ENCODE data around the gene CCDC144A.
"Not testable (repeated sequence)": the region's sequence is repeated elsewhere in the genome, so short reads cannot be mapped to it uniquely, and the experiment has no call there.

Gene CCDC144A

DNA sequence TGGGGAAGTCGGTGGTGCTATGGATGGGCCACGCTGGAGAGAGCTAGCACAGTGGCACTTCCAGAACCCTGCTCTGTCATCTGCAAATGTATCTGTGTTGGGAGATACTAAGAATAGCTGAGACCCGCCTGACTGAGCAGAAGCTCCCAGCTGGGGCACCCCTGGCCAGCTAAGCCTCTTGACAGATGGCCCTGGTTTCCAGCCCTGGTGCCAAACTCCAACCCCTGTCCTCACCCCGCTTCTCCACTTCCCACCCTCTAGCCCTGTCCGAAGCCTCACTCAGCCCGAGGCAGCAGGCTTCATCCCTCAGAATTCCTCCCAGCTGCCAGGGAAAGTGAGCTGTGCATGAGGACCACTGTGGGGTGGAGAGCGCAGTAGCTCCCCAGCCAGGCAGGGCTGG, 124.4 kb downstream of the CCDC144A start:
- DNase-seq (ENCODE audit: insufficient read length, low spot score) (no peak), FAIRE-seq (no peak)

DNA sequence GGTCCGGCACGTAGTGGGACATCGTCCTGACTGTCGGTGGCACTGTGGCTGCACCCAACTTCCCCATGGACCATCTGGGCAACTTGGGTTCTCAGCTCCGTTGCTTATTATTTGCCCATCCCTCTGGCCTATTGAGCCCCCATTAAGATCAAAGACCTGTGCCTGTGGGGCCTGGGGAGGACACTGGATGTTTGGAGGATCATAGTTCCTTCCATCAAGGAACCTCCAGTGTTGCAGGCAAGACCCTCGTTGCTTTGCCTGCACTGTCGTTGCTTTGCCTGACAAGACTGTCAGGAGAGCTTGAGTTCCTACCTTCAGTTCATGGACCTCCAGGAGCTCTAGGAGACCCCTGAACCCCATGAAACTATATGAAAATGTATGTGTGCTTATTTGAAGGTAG, 127.2 kb downstream of the CCDC144A start:
- no peak for FAIRE-seq
- no peak for DNase-seq (ENCODE audit: insufficient read length, low spot score)

GRCh38 chr17:16817940-16818339, 127.9 kb downstream of the CCDC144A start:
- not testable (repeated sequence) for FAIRE-seq; DNase-seq (ENCODE audit: insufficient read length, low spot score)

GRCh38 chr17:16818340-16818739, 128.3 kb downstream of the CCDC144A start:
- FAIRE-seq (no peak), DNase-seq (ENCODE audit: insufficient read length, low spot score) (no peak)

DNA sequence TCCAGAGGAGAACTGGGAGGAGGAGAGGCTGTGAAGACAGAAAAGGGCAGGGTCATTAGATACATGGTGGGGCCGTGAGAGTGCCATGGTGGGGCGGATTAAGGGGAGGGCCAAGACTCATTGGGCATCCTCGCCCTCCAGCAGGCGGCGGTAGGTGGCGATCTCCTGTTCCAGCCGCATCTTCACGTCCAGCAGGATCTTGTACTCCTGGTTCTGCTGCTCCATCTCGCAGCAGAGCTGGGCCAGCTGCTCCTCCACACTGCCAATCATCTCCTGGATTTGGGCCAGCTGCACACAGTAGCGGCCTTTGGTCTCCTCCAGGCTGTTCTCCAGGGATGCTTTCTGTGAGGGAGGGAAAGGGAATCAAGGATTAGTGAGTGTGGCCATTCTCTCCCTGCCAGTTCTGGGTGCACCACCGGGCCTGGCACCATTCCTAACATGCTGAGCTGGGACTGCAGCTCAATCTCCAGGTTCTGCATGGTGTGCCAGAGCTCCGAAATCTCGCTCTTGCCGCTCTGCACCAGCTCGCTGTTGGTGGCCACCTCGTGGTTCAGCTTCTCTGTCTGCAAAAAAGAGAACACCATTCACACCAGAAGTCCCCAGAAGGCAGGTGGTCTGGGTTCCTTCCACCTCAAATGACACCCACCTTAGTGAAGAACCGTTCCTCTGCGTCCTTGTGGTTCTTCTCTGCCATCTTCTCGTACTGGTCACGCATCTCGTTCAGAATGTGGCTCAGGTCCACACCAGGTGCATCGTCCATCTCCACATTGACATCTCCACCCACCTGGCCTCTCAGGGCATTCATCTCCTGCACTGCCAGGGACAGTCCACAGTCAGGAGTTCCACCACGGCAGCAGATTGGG, 129.0 kb downstream of the CCDC144A start:
- no peak for FAIRE-seq
- no peak for DNase-seq (ENCODE audit: insufficient read length, low spot score)

DNA sequence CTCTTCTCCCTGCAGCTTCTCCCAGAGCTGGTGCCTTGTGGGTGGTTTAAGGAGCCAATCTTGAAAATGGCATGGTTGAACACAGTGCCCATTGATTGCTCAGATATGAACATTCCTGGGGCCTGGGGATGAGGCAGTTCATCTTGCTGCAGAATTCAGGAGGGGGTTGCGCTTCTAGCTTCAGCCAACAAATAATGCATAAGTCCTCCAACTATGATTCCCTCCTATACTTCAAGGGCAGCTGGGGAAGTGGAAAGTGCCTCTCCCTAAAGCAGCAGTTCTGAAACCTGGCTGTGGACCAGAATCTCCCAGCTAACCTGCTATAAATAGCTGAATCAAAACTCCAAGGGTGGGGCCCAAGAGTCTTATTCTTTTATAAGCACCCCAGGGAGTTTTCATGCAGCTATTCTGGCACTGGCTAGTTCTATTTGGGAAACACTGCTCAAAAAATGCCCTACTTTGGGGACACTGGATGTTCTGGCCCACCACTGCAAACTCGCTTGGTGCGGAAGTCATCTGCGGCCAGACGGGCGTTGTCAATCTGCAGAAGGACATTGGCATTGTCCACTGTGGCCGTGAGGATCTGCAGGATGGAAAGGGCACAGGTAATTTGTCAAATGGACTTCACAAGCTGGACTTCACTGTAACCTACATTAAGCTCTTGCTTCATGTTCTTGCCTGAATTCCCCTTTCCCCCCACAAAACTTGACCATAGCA, 130.3 kb downstream of the CCDC144A start:
- FAIRE-seq (no peak), DNase-seq (ENCODE audit: insufficient read length, low spot score) (no peak)

- no peak for FAIRE-seq
- no peak for DNase-seq (ENCODE audit: insufficient read length, low spot score)
Measured at GRCh38 chr17:16820979-16821543, 131.0 kb downstream of the CCDC144A start.

GRCh38 chr17:16822133-16822532, 132.1 kb downstream of the CCDC144A start:
- FAIRE-seq; DNase-seq (ENCODE audit: insufficient read length, low spot score): not testable (repeated sequence)

DNA sequence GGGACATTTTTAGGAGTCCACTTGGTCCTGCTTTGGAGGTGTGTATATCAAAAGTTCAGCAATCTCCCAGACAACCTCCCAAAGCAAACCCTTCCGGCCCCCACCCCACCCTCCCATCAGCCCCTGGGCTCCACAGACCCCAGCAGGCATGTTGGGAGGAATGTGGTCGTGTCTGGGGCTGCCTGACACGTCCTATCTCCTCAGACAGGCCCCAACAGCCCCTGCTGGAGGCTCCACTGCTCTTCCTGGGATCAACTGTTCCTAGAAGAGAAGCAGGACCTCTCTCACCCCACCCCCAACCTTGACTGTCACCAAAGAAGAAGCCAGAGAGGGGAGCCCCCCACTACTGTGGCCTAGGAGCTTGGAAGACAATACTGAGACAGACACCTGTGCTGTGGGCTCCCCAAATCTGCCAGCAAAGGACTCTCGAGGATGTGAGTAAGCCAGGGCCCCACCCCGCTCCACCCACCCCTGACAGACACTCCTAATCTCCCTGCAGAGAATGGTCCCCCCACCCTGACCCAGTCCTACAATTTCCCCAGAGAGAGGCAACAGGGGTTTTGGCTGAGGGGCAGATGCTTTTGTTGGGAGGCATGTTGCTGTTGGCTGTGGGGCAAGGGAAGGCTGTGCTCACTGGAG, 133.8 kb downstream of the CCDC144A start:
- DNase-seq (ENCODE audit: insufficient read length, low spot score); FAIRE-seq: not testable (repeated sequence)
